ENCODE results near the gene MAGEB1. TPM values are rescaled to one million over a fixed set of nuclear protein-coding genes. Genes with fewer than 3 reads are reported as not detected.

The MAGEB1 gene
- total RNA-seq, 1 experiment from 2014 or later = 30.3 TPM

DNA sequence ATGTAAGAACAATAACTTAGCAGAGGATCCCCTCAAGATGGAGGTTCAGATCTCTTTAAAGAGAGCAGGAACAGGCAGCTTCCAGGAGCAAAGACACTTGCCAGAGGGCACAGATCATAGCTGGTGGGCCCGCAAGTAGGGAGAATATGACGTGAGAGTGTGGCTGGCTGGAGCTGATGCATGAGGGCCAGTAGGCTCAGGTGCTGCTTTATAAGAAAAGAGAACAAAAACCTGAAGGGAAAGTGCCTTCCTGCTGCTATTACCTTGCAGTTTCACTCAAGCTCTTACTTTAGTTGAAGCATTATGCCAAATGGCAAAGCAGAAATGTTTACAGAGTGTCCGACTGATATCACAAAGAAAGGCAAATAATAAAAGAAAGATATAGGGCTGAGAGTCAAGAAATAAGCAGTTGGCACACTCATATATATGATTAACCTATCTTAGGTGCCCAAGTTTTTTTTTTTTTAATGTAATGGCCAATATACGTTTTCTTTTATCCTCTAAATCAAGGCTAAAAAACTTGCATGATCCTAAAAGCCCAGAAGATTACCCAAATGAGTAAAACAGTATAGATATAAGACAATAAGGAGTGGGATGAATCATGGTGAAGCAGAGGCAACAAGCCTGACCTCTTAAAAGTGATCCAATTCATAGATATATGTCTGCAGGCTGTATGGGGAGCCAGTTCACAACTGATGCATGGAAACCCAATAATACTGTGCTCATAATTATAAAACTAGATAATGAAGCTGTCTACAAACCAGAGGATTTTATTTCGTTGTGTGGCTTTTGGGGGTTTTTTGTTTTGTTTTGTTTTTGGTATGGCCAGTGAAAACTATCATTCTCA is 49.7 kb downstream of the MAGEB1 start:
- no peak for DNase-seq (ENCODE audit: low read depth)

GRCh38 chrX:30301208-30301607 is 54.3 kb downstream of the MAGEB1 start:
- DNase-seq (ENCODE audit: low read depth) = no peak

Other genes with a start within 250 kb of the MAGEB1 start
- 32.6 and 42.1 TPM in 2 replicates for gene MAGEB2, start 31.6 kb upstream of the MAGEB1 start, total RNA-seq (2014; rRNA removed; shearing (Covaris generic))
- 2.0 and 3.7 TPM in 2 replicates for gene MAGEB3, start 16.5 kb upstream of the MAGEB1 start, total RNA-seq (2014; rRNA removed; shearing (Covaris generic))
- gene MAGEB4, start 5.1 kb upstream of the MAGEB1 start, total RNA-seq (2014; rRNA removed; shearing (Covaris generic)) = not detected in 2 replicates
- gene NR0B1, start 62.2 kb downstream of the MAGEB1 start, total RNA-seq (2014; rRNA removed; shearing (Covaris generic)) = not detected in 2 replicates